ENCODE measurements around the gene TNFRSF8. TPM values are rescaled to one million over a fixed set of nuclear protein-coding genes. Genes with fewer than 3 reads are reported as not detected.
"Not testable (repeated sequence)": the region's sequence is repeated elsewhere in the genome, so short reads cannot be mapped to it uniquely, and the experiment has no call there.

Gene TNFRSF8
- total RNA-seq, 1 donor from 2014 or later: 36.9 TPM

GRCh38 chr1:12082988-12083387 is 19.9 kb downstream of the TNFRSF8 start:
- intact Hi-C loops (cut with micrococcal nuclease): no loop called here

GRCh38 chr1:12083766-12084165 is 20.7 kb downstream of the TNFRSF8 start:
- intact Hi-C loops (cut with micrococcal nuclease): no loop called here

GRCh38 chr1:12085643-12086260 is 22.6 kb downstream of the TNFRSF8 start:
- intact Hi-C loops (cut with micrococcal nuclease): no loop called here

GRCh38 chr1:12087797-12088314 is 24.8 kb downstream of the TNFRSF8 start:
- intact Hi-C loops (cut with micrococcal nuclease): no loop called here

- intact Hi-C loops (cut with micrococcal nuclease): no loop called here
These were observed 25.5 kb downstream of the TNFRSF8 start for GRCh38 chr1:12088607-12089006.

GRCh38 chr1:12090326-12090725 is 27.2 kb downstream of the TNFRSF8 start:
- intact Hi-C loops (cut with micrococcal nuclease): no loop called here

GRCh38 chr1:12091191-12091590 is 28.1 kb downstream of the TNFRSF8 start:
- intact Hi-C loops (cut with micrococcal nuclease): no loop called here

GRCh38 chr1:12094180-12094579 is 31.1 kb downstream of the TNFRSF8 start:
- intact Hi-C loops (cut with micrococcal nuclease): no loop called here

- intact Hi-C loops (cut with micrococcal nuclease): no loop called here
These were observed 32.6 kb downstream of the TNFRSF8 start for GRCh38 chr1:12095452-12096263.

GRCh38 chr1:12096615-12097014 is 33.5 kb downstream of the TNFRSF8 start:
- intact Hi-C loops (cut with micrococcal nuclease): no loop called here

GRCh38 chr1:12097321-12097720 is 34.2 kb downstream of the TNFRSF8 start:
- intact Hi-C loops (cut with micrococcal nuclease): no loop called here

GRCh38 chr1:12098786-12099185 is 35.7 kb downstream of the TNFRSF8 start:
- intact Hi-C loops (cut with micrococcal nuclease): no loop called here

GRCh38 chr1:12099610-12100009 is 36.5 kb downstream of the TNFRSF8 start:
- intact Hi-C loops (cut with micrococcal nuclease): no loop called here

GRCh38 chr1:12100071-12100470 is 37.0 kb downstream of the TNFRSF8 start:
- intact Hi-C loops (cut with micrococcal nuclease): no loop called here

- intact Hi-C loops (cut with micrococcal nuclease): not testable (repeated sequence)
These were observed 38.0 kb downstream of the TNFRSF8 start for GRCh38 chr1:12101120-12101519.

- intact Hi-C loops (cut with micrococcal nuclease): no loop called here
These were observed 39.0 kb downstream of the TNFRSF8 start for GRCh38 chr1:12102066-12102465.

- intact Hi-C loops (cut with micrococcal nuclease): no loop called here
These were observed 41.3 kb downstream of the TNFRSF8 start for GRCh38 chr1:12104417-12104816.

GRCh38 chr1:12106153-12106552 is 43.0 kb downstream of the TNFRSF8 start:
- intact Hi-C loops (cut with micrococcal nuclease): no loop called here

- intact Hi-C loops (cut with micrococcal nuclease): not testable (repeated sequence)
These were observed 43.8 kb downstream of the TNFRSF8 start for GRCh38 chr1:12106861-12107260.

GRCh38 chr1:12107718-12108117 is 44.6 kb downstream of the TNFRSF8 start:
- intact Hi-C loops (cut with micrococcal nuclease): no loop called here

GRCh38 chr1:12109901-12110300 is 46.8 kb downstream of the TNFRSF8 start:
- intact Hi-C loops (cut with micrococcal nuclease): no loop called here

GRCh38 chr1:12111741-12112140 is 48.6 kb downstream of the TNFRSF8 start:
- intact Hi-C loops (cut with micrococcal nuclease): no loop called here

- intact Hi-C loops (cut with micrococcal nuclease): no loop called here
These were observed 49.6 kb downstream of the TNFRSF8 start for GRCh38 chr1:12112711-12113161.

Measured in T-helper 2 cell treated with Interferon-gamma antibody and Interleukin-4, amounts not matched to agents 100 ng/mL and 5 ng/mL, for 36 hours (primary cell).